Endothelial cell (in vitro differentiated cells): Measurements from ENCODE around the gene KCMF1. TPM values are rescaled to one million over a fixed set of nuclear protein-coding genes. Genes with fewer than 3 reads are reported as not detected.

Experiments used
- DNase-seq: peaks from one replicate; pipeline ENCODE4 v3.0.0; 2021; ENCODE audit warnings: low spot score
- H3K27ac Mint-ChIP-seq: one replicate; pipeline ENCODE4 v1.8.0; 2021; ENCODE audit warnings: mixed read lengths, inconsistent platforms; ENCODE audit not compliant: unreplicated experiment
- H3K27me3 Mint-ChIP-seq: one replicate; pipeline ENCODE4 v1.8.0; 2021; ENCODE audit warnings: mild to moderate bottlenecking, moderate library complexity, mixed read lengths, inconsistent platforms; ENCODE audit not compliant: unreplicated experiment
- H3K36me3 Mint-ChIP-seq: one replicate; pipeline ENCODE4 v1.8.0; 2021; ENCODE audit warnings: mild to moderate bottlenecking, low read depth, mixed read lengths, inconsistent platforms; ENCODE audit not compliant: unreplicated experiment
- H3K4me1 Mint-ChIP-seq: one replicate; pipeline ENCODE4 v1.8.0; 2021; ENCODE audit warnings: mild to moderate bottlenecking, mixed read lengths, inconsistent platforms; ENCODE audit not compliant: unreplicated experiment
- H3K4me3 Mint-ChIP-seq: one replicate; pipeline ENCODE4 v1.8.0; 2021; ENCODE audit warnings: mild to moderate bottlenecking, mixed read lengths, inconsistent platforms; ENCODE audit not compliant: unreplicated experiment
- H3K9me3 Mint-ChIP-seq: one replicate; pipeline ENCODE4 v1.8.0; 2021; ENCODE audit warnings: mixed read lengths, inconsistent platforms; ENCODE audit not compliant: unreplicated experiment
- CTCF ChIP-seq: fragments of 200-600 bp; sonication (generic); IDR thresholded peaks from one replicate; pipeline ENCODE4 v1.5.0; 2021; ENCODE audit warnings: antibody characterized with exemption; ENCODE audit not compliant: unreplicated experiment
- total RNA-seq: library from RNA; stranded (reverse); fragmentation: NEBNext Ultra II Directional; extraction: Animal tissue kit (Norgen Biotek cat#: 25700); gene quantifications from one replicate; pipeline ENCODE4 v1.2.1, GENCODE V29; 2021; ENCODE audit not compliant: unreplicated experiment

The KCMF1 gene
- total RNA-seq, 1 donor from 2014 or later = 84.6 TPM

- Mint-ChIP-seq H3K4me1 (peaks cover 27% of the 10 kb centered on the region), H3K27ac (peak overlapping the region; percentile 83), H3K27me3 (peaks cover 4% of the 10 kb centered on the region), H3K9me3 (no peaks in the 10 kb centered on the region), H3K4me3 (peak overlapping the region; percentile 42), H3K36me3 (peaks cover 7% of the 10 kb centered on the region)
- DNase-seq = no peak
- TF ChIP-seq CTCF = no peak
Measured at GRCh38 chr2:85018049-85018447, 47.1 kb downstream of the KCMF1 start.

- DNase-seq = no peak
- Mint-ChIP-seq H3K36me3 (peaks cover 7% of the 10 kb centered on the region), H3K4me3 (no peak overlapping the region), H3K27ac (no peak overlapping the region), H3K4me1 (peaks cover 18% of the 10 kb centered on the region), H3K27me3 (peaks cover 2% of the 10 kb centered on the region), H3K9me3 (no peaks in the 10 kb centered on the region)
- no peak for TF ChIP-seq CTCF
Measured at GRCh38 chr2:85019121-85019520, 48.2 kb downstream of the KCMF1 start.

- Mint-ChIP-seq H3K27ac (no peak overlapping the region), H3K36me3 (peaks cover 7% of the 10 kb centered on the region), H3K4me1 (peaks cover 11% of the 10 kb centered on the region), H3K27me3 (no peaks in the 10 kb centered on the region), H3K9me3 (no peaks in the 10 kb centered on the region), H3K4me3 (no peak overlapping the region)
- no peak for TF ChIP-seq CTCF
- no peak for DNase-seq
Measured at GRCh38 chr2:85022232-85022631, 51.3 kb downstream of the KCMF1 start.

GRCh38 chr2:85024372-85025047 lies 53.5 kb downstream of the KCMF1 start:
- H3K4me1 Mint-ChIP-seq = no peaks in the 10 kb centered on the region
- H3K27me3 Mint-ChIP-seq = no peaks in the 10 kb centered on the region
- peaks cover 12% of the 10 kb centered on the region for H3K36me3 Mint-ChIP-seq
- no peak for DNase-seq
- no peak overlapping the region for H3K27ac Mint-ChIP-seq
- TF ChIP-seq CTCF = no peak
- no peak overlapping the region for H3K4me3 Mint-ChIP-seq
- no peaks in the 10 kb centered on the region for H3K9me3 Mint-ChIP-seq

GRCh38 chr2:85032621-85033020 lies 61.7 kb downstream of the KCMF1 start:
- no peak overlapping the region for H3K4me3 Mint-ChIP-seq
- no peaks in the 10 kb centered on the region for H3K27me3 Mint-ChIP-seq
- DNase-seq = no peak
- peaks cover 20% of the 10 kb centered on the region for H3K36me3 Mint-ChIP-seq
- no peaks in the 10 kb centered on the region for H3K9me3 Mint-ChIP-seq
- H3K4me1 Mint-ChIP-seq = no peaks in the 10 kb centered on the region
- H3K27ac Mint-ChIP-seq = no peak overlapping the region
- TF ChIP-seq CTCF = no peak
